SK-N-SH (cell line): Measurements from ENCODE around the gene THEMIS.

ENCODE experiments used
- FOSL2 ChIP-seq: IDR thresholded peaks from 2 replicates; pipeline ENCODE4 v1.4.0; 2012; ENCODE audit warnings: low read depth, mild to moderate bottlenecking, moderate library complexity, borderline replicate concordance
- POLR2AphosphoS5 ChIP-seq: IDR thresholded peaks from 2 replicates; pipeline ENCODE4 v1.6.1; 2012; ENCODE audit warnings: low read depth, low read length
- SIN3A ChIP-seq: IDR thresholded peaks from 2 replicates; pipeline ENCODE4 v1.6.1; 2012; ENCODE audit warnings: low read depth, mild to moderate bottlenecking, low read length, moderate library complexity, borderline replicate concordance
- SMC3 ChIP-seq: IDR thresholded peaks from 2 replicates; pipeline ENCODE4 v1.6.1; 2012; ENCODE audit warnings: low read depth, low read length, improper control_type of control experiment
- TCF12 ChIP-seq: IDR thresholded peaks from 2 replicates; pipeline ENCODE4 v1.4.0; 2012
- TF ChIP-seq, protein P1 (sequence below): fragments of 200-600 bp; sonication (generic); IDR thresholded peaks from 2 replicates; pipeline ENCODE4 v1.6.1; 2017; ENCODE audit warnings: antibody characterized with exemption, mild to moderate bottlenecking, moderate library complexity
- TF ChIP-seq, protein P2 (sequence below): IDR thresholded peaks from 2 replicates; pipeline ENCODE4 v1.6.1; 2012; ENCODE audit warnings: mild to moderate bottlenecking, low read depth, low read length, moderate library complexity
- TF ChIP-seq, protein P3 (sequence below): IDR thresholded peaks from 2 replicates; pipeline ENCODE4 v1.4.0; 2012; ENCODE audit warnings: low read depth, borderline replicate concordance
- TF ChIP-seq, protein P4 (sequence below): IDR thresholded peaks from 2 replicates; pipeline ENCODE4 v1.4.0; 2012; ENCODE audit warnings: low read depth, borderline replicate concordance

DNA sequence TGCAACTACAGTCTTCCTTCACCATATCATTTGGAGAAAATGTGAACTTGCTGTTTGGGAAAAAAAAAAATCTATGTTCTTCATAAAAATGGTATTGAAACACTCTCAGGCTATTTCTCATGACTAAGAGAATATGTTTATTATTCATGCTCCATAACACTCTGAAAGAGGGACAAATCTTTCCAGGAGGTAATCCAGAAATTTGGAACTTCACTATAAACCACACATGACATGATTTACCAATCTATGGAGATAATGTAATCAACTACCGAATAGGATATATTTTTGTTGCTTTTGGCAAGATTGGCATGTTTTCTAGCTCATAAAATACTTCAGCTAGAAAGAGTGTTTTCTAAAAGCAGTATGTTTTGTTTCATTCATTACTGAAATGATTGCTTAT lies 56.3 kb downstream of the THEMIS start:
- TF ChIP-seq POLR2AphosphoS5 (no peak), SMC3 (no peak), FOSL2 (no peak), SIN3A (no peak), TCF12 (no peak)
- TF ChIP-seq, protein P1, sequence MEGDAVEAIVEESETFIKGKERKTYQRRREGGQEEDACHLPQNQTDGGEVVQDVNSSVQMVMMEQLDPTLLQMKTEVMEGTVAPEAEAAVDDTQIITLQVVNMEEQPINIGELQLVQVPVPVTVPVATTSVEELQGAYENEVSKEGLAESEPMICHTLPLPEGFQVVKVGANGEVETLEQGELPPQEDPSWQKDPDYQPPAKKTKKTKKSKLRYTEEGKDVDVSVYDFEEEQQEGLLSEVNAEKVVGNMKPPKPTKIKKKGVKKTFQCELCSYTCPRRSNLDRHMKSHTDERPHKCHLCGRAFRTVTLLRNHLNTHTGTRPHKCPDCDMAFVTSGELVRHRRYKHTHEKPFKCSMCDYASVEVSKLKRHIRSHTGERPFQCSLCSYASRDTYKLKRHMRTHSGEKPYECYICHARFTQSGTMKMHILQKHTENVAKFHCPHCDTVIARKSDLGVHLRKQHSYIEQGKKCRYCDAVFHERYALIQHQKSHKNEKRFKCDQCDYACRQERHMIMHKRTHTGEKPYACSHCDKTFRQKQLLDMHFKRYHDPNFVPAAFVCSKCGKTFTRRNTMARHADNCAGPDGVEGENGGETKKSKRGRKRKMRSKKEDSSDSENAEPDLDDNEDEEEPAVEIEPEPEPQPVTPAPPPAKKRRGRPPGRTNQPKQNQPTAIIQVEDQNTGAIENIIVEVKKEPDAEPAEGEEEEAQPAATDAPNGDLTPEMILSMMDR: no peak
- TF ChIP-seq, protein P2, sequence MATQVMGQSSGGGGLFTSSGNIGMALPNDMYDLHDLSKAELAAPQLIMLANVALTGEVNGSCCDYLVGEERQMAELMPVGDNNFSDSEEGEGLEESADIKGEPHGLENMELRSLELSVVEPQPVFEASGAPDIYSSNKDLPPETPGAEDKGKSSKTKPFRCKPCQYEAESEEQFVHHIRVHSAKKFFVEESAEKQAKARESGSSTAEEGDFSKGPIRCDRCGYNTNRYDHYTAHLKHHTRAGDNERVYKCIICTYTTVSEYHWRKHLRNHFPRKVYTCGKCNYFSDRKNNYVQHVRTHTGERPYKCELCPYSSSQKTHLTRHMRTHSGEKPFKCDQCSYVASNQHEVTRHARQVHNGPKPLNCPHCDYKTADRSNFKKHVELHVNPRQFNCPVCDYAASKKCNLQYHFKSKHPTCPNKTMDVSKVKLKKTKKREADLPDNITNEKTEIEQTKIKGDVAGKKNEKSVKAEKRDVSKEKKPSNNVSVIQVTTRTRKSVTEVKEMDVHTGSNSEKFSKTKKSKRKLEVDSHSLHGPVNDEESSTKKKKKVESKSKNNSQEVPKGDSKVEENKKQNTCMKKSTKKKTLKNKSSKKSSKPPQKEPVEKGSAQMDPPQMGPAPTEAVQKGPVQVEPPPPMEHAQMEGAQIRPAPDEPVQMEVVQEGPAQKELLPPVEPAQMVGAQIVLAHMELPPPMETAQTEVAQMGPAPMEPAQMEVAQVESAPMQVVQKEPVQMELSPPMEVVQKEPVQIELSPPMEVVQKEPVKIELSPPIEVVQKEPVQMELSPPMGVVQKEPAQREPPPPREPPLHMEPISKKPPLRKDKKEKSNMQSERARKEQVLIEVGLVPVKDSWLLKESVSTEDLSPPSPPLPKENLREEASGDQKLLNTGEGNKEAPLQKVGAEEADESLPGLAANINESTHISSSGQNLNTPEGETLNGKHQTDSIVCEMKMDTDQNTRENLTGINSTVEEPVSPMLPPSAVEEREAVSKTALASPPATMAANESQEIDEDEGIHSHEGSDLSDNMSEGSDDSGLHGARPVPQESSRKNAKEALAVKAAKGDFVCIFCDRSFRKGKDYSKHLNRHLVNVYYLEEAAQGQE: no peak
- TF ChIP-seq, protein P3, sequence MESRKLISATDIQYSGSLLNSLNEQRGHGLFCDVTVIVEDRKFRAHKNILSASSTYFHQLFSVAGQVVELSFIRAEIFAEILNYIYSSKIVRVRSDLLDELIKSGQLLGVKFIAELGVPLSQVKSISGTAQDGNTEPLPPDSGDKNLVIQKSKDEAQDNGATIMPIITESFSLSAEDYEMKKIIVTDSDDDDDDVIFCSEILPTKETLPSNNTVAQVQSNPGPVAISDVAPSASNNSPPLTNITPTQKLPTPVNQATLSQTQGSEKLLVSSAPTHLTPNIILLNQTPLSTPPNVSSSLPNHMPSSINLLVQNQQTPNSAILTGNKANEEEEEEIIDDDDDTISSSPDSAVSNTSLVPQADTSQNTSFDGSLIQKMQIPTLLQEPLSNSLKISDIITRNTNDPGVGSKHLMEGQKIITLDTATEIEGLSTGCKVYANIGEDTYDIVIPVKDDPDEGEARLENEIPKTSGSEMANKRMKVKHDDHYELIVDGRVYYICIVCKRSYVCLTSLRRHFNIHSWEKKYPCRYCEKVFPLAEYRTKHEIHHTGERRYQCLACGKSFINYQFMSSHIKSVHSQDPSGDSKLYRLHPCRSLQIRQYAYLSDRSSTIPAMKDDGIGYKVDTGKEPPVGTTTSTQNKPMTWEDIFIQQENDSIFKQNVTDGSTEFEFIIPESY: no peak
- TF ChIP-seq, protein P4, sequence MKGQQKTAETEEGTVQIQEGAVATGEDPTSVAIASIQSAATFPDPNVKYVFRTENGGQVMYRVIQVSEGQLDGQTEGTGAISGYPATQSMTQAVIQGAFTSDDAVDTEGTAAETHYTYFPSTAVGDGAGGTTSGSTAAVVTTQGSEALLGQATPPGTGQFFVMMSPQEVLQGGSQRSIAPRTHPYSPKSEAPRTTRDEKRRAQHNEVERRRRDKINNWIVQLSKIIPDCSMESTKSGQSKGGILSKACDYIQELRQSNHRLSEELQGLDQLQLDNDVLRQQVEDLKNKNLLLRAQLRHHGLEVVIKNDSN: no peak
